Epithelial cell of proximal tubule (primary cell): ENCODE data around the gene CACNA1E. TPM values are rescaled to one million over a fixed set of nuclear protein-coding genes. Genes with fewer than 3 reads are reported as not detected.
"Not testable (repeated sequence)": the region's sequence is repeated elsewhere in the genome, so short reads cannot be mapped to it uniquely, and the experiment has no call there.

ENCODE experiments used
- DNase-seq: peaks from one replicate; pipeline ENCODE4 v3.0.0-alpha.2; 2011; ENCODE audit warnings: low read depth
- H3K4me3 ChIP-seq: 2 replicates; pipeline ENCODE4 v1.5.1; 2011; ENCODE audit warnings: low read depth, mild to moderate bottlenecking, low read length
- total RNA-seq: library from RNA; depleted of rRNA; stranded (reverse); fragments of >200 nt; gene quantifications from 2 replicates; pipeline ENCODE4 v1.2.3, GENCODE V29; 2015
- TF ChIP-seq, protein P1 (sequence below): conservative IDR thresholded peaks from 2 replicates; pipeline ENCODE4 v1.5.1; 2012; ENCODE audit warnings: low read depth, mild to moderate bottlenecking, low read length

The CACNA1E gene
- total RNA-seq, 1 donor from 2014 or later: 0.06 TPM

DNA sequence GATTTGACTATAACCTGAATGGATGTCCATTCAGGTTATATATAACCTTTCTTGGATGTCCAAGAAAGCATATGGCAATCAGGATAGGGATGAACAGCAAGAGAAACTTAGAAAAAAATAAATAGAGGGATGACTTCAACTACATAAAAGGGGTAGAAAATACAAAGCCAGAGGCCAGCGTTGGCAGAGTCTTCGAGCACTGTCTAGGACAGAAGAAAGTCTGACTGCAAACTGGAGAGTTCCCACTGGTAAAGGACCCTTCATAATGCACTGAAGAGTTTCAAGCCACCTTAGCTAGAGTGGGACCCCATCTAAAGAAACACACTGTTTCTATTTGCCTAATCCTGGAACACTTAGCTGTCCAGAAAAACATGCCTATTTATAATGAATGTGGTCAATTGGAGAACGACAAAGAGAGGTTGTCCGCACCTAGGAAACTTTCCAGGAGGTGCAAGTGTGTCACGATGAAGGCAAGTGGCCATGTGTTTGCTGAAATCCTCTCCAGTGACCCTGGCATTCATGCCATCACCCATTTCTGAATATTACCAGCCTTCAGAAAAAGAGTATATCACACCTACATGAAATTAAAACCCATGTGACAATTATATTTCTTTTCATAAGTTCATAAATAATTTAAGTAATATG lies 362.8 kb downstream of the CACNA1E start:
- no peak for DNase-seq
- TF ChIP-seq, protein P1, sequence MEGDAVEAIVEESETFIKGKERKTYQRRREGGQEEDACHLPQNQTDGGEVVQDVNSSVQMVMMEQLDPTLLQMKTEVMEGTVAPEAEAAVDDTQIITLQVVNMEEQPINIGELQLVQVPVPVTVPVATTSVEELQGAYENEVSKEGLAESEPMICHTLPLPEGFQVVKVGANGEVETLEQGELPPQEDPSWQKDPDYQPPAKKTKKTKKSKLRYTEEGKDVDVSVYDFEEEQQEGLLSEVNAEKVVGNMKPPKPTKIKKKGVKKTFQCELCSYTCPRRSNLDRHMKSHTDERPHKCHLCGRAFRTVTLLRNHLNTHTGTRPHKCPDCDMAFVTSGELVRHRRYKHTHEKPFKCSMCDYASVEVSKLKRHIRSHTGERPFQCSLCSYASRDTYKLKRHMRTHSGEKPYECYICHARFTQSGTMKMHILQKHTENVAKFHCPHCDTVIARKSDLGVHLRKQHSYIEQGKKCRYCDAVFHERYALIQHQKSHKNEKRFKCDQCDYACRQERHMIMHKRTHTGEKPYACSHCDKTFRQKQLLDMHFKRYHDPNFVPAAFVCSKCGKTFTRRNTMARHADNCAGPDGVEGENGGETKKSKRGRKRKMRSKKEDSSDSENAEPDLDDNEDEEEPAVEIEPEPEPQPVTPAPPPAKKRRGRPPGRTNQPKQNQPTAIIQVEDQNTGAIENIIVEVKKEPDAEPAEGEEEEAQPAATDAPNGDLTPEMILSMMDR: no peak
- H3K4me3 ChIP-seq: no peak overlapping the region

DNA sequence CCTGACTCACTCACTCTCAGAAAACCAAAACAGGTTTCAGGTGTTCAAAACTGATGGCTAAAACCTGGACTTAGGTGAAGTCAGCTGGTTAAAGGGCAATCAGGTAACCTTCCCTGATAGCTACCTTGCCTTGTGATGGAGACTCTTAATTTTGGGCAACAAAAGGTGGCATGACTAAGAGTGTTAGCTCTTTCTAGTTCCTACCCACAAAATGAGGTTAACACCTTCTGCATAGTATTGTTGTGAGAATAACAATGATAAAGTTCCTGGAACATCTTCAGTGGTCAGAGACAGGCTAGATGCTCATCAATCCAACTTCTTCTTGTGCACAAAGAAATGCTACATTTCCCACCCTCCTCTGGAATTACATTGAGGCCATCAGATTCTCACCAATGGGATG lies 363.4 kb downstream of the CACNA1E start:
- TF ChIP-seq, protein P1: no peak
- no peak overlapping the region for H3K4me3 ChIP-seq
- DNase-seq: no peak

DNA sequence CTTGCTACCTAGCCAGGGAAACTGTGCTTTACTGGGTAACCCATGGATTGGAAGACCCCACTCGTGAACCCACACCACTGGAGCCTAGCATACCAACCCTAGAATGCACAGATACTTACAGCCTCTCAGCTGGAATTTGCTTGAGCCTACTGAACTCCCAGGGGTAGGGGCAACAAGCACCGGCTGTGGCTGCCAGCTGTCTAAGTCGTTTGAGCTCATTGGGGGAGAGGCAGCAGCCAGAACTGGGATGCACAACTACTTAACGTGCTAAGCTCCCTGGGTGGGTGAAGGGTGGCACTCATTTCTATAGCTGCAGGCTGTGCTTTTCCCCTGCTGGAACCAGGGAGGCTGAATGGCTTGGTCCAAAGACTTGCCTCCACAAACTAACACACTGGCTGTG lies 365.8 kb downstream of the CACNA1E start:
- TF ChIP-seq, protein P1: no peak
- no peak overlapping the region for H3K4me3 ChIP-seq
- no peak for DNase-seq

DNA sequence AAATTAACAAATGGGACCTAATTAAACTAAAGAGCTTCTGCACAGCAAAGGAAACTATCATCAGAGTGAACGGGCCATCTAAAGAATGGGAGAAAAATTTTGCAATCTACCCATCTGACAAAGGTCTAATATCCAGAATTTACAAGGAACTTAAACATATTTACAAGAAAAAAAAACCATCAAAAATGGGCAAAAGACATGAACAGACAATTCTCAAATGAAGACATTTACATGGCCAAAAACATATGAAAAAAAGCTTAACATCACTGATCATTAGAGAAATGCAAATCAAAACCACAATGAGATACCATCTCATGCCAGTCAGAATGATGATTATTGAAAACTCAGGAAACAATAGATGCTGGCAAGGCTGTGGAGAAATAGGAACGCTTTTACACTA lies 370.9 kb downstream of the CACNA1E start:
- DNase-seq, H3K4me3 ChIP-seq: not testable (repeated sequence)

DNA sequence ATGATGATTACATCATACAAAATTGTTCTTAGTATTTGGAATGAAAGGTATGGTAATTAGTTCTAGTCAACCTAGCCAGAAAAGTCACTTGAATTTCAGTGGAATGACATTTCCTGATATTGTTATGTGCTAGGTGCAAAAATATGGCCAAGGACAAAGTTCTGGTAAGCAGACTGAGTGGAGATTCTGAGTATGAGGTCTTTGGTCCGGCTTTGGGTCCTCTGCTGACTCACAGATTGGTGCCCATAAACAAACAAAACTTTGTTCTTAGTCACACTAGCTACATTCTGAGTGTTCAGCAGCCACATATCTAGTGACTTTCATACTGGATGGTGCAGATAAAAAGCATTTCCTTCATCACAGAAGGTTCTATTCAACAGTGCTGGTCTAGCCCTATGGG lies 372.1 kb downstream of the CACNA1E start:
- no peak overlapping the region for H3K4me3 ChIP-seq
- no peak for DNase-seq
- TF ChIP-seq, protein P1: no peak
